ENCODE data around the gene ATL1.
"Not testable (repeated sequence)": the region's sequence is repeated elsewhere in the genome, so short reads cannot be mapped to it uniquely, and the experiment has no call there.

ATL1 gene

GRCh38 chr14:50534416-50534815 is 25.5 kb upstream of the ATL1 start:
- DNase-seq (ENCODE audit: low read depth, low spot score) = no peak

GRCh38 chr14:50534997-50535396 is 24.9 kb upstream of the ATL1 start:
- DNase-seq (ENCODE audit: low read depth, low spot score) = no peak

GRCh38 chr14:50538034-50538433 is 21.9 kb upstream of the ATL1 start:
- DNase-seq (ENCODE audit: low read depth, low spot score) = not testable (repeated sequence)

- no peak for DNase-seq (ENCODE audit: low read depth, low spot score)
Observed at GRCh38 chr14:50539051-50539450, 20.9 kb upstream of the ATL1 start.

DNA sequence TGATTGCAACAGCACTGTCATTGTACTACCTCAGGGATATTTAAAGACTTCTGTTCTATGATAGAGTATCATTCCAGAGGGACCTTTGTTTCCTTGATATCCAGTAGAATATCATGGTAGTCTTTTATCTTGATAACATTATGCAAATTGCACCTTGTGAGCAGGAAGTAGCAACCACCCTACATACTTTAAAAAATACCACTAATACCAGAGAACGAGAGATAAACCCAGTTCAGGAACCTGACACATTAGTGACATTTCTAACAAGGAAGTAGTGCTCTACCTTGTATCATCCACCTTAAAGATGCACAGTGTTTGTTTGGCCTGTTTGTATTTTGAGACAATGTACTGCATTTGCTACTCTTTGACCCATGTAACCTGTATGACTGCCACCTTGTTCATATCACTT is 18.8 kb upstream of the ATL1 start:
- no peak for DNase-seq (ENCODE audit: low read depth, low spot score)

DNA sequence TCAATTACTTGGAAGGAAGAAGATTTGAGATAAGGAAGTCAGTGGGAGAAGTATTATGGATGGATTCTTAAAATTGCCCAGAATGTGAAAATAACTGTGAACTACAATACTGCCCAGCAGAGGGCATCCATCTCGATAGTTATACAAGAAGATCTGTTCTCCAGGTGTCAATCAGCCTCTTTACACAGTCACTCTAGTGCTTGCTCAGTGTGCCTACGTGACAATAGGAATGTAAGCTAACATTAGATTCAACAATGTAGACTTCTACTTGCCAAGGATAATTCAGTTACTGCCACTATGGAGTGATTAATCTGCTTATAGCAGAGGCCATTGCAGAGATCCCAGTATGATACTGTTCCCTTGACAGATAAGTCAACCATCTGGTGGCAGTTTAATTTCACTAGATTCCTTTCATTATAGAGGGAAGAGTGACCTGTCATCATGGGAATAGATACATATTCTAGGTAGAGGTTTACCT is 17.0 kb upstream of the ATL1 start:
- DNase-seq (ENCODE audit: low read depth, low spot score) = no peak

DNA sequence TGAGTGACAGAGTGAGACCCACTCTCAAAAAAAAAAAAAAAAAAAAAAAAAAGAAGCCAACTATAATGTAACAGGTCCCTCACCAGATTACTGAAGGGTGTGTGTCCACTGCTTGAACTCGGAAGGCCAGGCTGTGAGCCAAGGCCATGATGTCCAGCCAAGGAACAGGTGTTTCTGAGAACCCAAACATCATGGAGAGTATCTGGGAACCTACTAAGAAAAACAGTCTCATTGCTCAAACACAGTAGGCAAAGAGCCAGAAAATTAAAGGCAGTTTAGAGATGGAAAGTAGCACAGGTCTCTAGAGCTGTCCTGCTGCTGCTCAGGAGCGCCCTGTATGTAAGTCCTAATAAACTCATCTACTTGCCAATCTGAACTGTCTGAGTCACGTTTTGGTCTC is 15.0 kb upstream of the ATL1 start:
- DNase-seq (ENCODE audit: low read depth, low spot score) = no peak

GRCh38 chr14:50545618-50546017 is 14.3 kb upstream of the ATL1 start:
- DNase-seq (ENCODE audit: low read depth, low spot score) = no peak

DNA sequence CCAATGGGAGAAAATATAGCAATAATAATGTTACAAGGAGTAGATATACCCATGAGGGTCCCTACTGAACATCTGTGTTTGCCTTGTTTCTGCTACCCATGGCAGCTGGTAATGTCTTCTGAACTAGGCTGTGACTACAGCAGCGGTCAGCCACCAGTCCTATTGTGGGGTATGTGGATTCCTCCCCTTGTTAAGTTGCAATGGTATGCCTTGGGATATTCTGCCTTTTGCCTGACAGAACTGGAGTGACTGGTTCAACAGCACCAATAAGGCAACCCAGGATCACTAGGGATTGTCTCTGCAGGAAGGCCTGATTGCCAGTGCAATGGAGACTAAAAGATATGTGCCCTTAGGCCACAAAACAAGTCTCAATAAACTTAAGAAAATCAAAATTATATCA is 9.7 kb upstream of the ATL1 start:
- DNase-seq (ENCODE audit: low read depth, low spot score) = no peak

- no peak for DNase-seq (ENCODE audit: low read depth, low spot score)
Observed at GRCh38 chr14:50551877-50552276, 8.1 kb upstream of the ATL1 start.

DNA sequence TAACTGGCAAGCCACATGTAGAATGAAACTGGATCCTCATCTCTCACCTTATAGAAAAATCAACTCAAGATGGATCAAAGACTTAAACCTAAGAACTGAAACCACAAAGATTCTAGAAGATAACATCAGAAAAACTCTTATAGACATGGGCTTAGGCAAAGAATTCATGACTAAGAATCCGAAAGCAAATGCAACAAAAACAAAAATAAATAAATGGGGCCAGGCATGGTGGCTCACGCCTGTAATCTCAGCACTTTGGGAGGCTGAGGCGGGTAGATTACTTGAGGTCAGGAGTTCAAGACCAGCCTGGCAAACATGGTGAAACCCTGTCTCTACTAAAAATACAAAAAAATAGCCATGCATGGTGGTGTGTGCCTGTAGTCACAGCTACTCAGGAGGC is 7.1 kb upstream of the ATL1 start:
- not testable (repeated sequence) for DNase-seq (ENCODE audit: low read depth, low spot score)

DNA sequence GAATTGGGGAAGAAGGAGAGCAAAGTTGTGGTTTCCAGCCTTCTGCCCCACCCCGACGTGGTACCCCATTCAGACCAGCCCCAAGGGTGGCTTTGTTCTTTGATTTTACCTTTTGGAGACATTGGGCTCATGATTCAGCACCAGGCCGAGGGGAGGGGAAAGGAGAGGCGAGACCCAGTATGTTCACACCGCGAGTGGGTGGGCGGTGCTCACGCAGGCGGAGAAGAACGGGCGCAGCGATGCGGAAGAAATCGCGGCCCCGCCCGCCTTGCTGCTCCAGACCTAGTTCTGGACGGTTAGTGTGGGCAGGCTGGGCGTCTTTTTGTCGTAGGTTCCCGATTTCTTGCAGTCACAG is 963 bp downstream of the ATL1 start:
- no peak for DNase-seq (ENCODE audit: low read depth, low spot score)

- no peak for DNase-seq (ENCODE audit: low read depth, low spot score)
Observed at GRCh38 chr14:50562841-50563240, 2.9 kb downstream of the ATL1 start.

DNA sequence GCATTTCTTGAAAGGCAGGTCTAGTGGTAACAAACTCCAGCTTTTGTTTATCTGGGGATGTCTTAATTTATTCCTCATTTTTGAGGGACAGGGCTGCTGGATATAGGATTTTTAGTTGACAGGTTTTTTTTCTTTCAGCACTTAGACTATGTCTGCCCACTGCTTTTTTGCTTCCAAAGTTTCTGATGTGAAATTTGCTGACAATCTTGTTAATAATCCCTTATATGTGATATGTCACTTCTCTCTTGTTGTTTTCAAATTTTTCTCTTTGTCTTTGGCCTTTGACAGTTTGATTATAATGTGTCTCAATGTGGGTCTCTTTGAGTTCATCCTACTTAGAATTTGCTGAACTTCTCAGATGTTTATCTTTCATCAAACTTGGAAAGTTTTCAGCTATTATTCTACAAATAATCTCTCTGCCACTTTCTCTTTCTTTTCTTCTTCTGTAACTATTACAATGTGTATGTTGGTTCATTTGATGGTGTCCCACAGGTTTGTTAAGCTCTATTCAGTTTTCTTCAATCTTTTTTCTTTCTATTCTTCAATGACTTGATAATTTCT is 9.8 kb downstream of the ATL1 start:
- no peak for DNase-seq (ENCODE audit: low read depth, low spot score)

- no peak for DNase-seq (ENCODE audit: low read depth, low spot score)
Observed at GRCh38 chr14:50573862-50574261, 13.9 kb downstream of the ATL1 start.

DNA sequence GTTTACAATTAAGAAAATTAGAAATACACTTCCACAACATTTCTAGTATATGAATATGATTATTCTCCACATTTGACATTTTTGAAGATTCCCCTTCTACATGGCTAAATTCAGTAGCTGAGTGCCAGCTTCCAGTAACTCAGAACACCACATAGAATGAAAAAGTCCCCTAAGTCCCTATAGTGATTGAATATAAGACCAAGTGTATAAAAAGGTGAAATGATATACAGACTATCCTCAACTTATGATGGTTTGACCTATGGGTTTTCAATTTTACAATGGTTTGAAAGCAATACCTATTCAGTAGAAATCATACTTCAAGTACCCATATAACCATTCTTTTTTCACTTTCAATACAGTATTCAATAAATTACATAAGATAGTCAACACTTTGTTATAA is 15.8 kb downstream of the ATL1 start:
- no peak for DNase-seq (ENCODE audit: low read depth, low spot score)

DNA sequence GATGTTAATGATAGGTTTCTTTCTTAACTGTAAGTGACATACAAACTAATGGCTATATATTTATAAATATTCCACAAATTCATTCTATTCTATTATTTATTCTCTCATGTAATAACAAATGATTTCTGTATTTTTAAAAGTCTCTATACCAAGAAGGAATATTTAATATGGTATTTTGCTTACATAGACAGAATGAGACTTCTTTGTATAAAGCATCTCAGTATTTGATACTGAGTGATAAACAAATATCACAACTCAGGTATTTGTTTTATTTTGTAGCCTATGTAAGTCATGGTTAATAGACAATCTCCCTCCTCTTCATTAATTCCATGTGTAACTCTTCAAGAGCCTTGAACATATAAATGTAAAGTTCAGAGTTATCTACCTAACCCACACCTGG is 18.0 kb downstream of the ATL1 start:
- no peak for DNase-seq (ENCODE audit: low read depth, low spot score)

DNA sequence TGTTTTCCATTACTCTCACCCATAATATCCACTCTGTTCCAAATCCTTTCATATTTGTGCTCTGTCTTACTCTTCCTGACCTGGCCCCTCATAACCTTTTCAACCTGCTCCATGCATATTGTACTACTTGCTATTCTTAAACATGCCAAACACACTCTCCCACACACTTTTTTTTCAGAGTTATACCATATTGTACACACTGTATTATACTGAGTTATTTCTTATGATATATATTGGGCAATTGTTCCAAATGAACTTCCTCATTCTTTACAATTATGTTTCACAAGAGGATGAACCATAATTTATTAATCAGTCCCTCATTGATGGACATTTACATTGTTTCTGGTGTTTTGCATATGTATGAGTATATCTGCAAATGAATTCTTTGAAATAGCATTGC is 18.5 kb downstream of the ATL1 start:
- DNase-seq (ENCODE audit: low read depth, low spot score) = no peak

GRCh38 chr14:50590464-50590863 is 30.5 kb downstream of the ATL1 start:
- DNase-seq (ENCODE audit: low read depth, low spot score) = no peak

DNA sequence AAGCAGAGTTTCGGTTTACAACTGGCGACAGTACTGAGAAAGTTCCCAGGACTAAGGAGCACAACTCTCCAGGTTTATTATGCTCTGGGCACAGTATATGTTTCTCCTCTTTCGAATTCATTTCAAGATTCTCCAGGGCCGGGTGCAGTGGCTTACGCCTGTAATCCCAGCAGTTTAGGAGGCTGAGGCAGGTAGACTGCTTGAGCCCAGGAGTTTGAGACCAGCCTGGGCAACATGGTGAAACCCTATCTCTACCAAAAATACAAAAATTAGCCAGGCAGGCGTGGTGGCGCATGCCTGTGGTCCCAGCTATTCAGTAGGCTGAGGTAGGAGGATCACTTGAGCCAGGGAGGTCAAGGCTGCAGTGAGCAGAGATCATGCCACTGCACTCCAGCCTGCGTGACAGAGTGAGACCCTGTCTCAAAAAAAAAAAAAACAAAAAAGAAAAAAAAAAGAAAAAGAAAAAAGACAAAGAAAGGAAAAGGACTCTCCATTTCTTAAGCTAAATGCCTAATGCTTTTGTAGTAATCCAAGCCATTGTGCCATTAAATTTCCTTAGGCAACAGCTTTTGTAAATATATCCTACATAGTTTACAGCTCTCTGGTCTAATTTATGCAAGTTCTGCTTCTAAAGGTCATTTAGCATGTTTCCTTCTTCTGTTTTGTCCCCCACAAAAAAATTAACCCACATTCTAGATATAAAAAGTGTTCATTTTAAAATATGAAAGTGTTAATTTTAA is 34.8 kb downstream of the ATL1 start:
- DNase-seq (ENCODE audit: low read depth, low spot score) = no peak

- DNase-seq (ENCODE audit: low read depth, low spot score) = no peak
Observed at GRCh38 chr14:50598765-50599164, 38.8 kb downstream of the ATL1 start.

GRCh38 chr14:50599700-50600444 is 39.9 kb downstream of the ATL1 start:
- DNase-seq (ENCODE audit: low read depth, low spot score) = no peak

- no peak for DNase-seq (ENCODE audit: low read depth, low spot score)
Observed at GRCh38 chr14:50600849-50601248, 40.9 kb downstream of the ATL1 start.
